K562 (cell line): ENCODE results near the gene STRIP1.

Experiments used
- ADNP ChIP-seq: fragments of 200-800 bp; sonication (Bioruptor generic); IDR thresholded peaks from 2 replicates; pipeline ENCODE4 v1.6.1; 2016; ENCODE audit warnings: missing genetic modification characterization, missing compliant biosample characterization
- BDP1 ChIP-seq: IDR thresholded peaks from 3 replicates; pipeline ENCODE4 v1.6.1; 2011; ENCODE audit not compliant: insufficient read length, insufficient read depth
- CEBPB ChIP-seq: fragments of 450-650 bp; IDR thresholded peaks from 2 replicates; pipeline ENCODE4 v1.6.1; 2016; ENCODE audit warnings: missing genetic modification characterization, missing compliant biosample characterization
- CTCF ChIP-seq, 3 experiments: IDR thresholded peaks in 2 of 3; conservative IDR thresholded peaks in 1 of 3; 2 replicates each; pipeline ENCODE4 v1.5.1; 2011 to 2012; ENCODE audit warnings: low read length in 3 of 3, mild to moderate bottlenecking in 3 of 3, control low read depth in 2 of 3, improper control_type of control experiment in 1 of 3, inconsistent platforms in 1 of 3, low read depth in 1 of 3, mixed read lengths in 1 of 3, moderate library complexity in 1 of 3; ENCODE audit not compliant: insufficient read depth in 2 of 3
- FOXJ3 ChIP-seq: sonication (generic); formaldehyde crosslinking; IDR thresholded peaks from 2 replicates; pipeline ENCODE4 v1.4.0; 2020; ENCODE audit warnings: mild to moderate bottlenecking, missing genetic modification reagents
- HNRNPLL ChIP-seq: fragments of 200-400 bp; formaldehyde crosslinking; IDR thresholded peaks from 2 replicates; pipeline ENCODE4 v1.6.1; 2017; ENCODE audit warnings: low read length, low read depth, mild to moderate bottlenecking; ENCODE audit not compliant: poor library complexity, severe bottlenecking
- LCOR ChIP-seq: sonication (generic); formaldehyde crosslinking; IDR thresholded peaks from 2 replicates; pipeline ENCODE4 v1.8.0; 2022; ENCODE audit warnings: mild to moderate bottlenecking, missing genetic modification reagents
- MAZ ChIP-seq, 2 experiments: fragments of 450-650 bp in 1 of 2; sonication (generic) in 1 of 2; formaldehyde crosslinking; IDR thresholded peaks in 1 of 2; conservative IDR thresholded peaks in 1 of 2; 2 replicates each; pipeline versions ENCODE4 v1.4.0 to v1.5.0; 2020; ENCODE audit warnings: mild to moderate bottlenecking in 1 of 2, missing genetic modification reagents in 1 of 2
- MBD2 ChIP-seq: sonication (generic); IDR thresholded peaks from 2 replicates; pipeline ENCODE4 v1.6.1; 2016; ENCODE audit warnings: low read depth, borderline replicate concordance
- POLR2A ChIP-seq: fragments of 450-650 bp; conservative IDR thresholded peaks from 2 replicates; pipeline ENCODE4 v1.6.1; 2016
- SMAD1 ChIP-seq: fragments of 150-350 bp; IDR thresholded peaks from 2 replicates; pipeline ENCODE4 v1.6.1; 2014; ENCODE audit warnings: low read length, low read depth; ENCODE audit not compliant: partially characterized antibody
- U2AF1 ChIP-seq: fragments of 200-400 bp; formaldehyde crosslinking; optimal IDR thresholded peaks from 2 replicates; pipeline ENCODE3; 2017; ENCODE audit warnings: mild to moderate bottlenecking, low read depth, low read length, moderate library complexity
- ZNF668 ChIP-seq: fragments of 250-450 bp; sonication (Bioruptor Pico); IDR thresholded peaks from 2 replicates; pipeline ENCODE4 v1.8.0; 2022; ENCODE audit warnings: mild to moderate bottlenecking, inconsistent platforms
- ZSCAN29 ChIP-seq: fragments of 450-650 bp; IDR thresholded peaks from 2 replicates; pipeline ENCODE4 v1.6.1; 2017

GRCh38 chr1:110059133-110059863 is 24.9 kb downstream of the STRIP1 start:
- TF ChIP-seq U2AF1, result no peak
- TF ChIP-seq MBD2, result no peak
- TF ChIP-seq ZSCAN29, result no peak
- TF ChIP-seq ZNF668 (CRISPR knock-in tag), result no peak
- TF ChIP-seq POLR2A, result no peak
- no peak for TF ChIP-seq CEBPB
- TF ChIP-seq MAZ (CRISPR knock-in tag; conservative IDR thresholded peaks at IDR 0.05 in 1 of 2, IDR thresholded peaks at IDR 0.05 in 1 of 2), result no peak
- no peak for TF ChIP-seq LCOR (CRISPR knock-in tag)
- no peak for TF ChIP-seq BDP1
- no peak for TF ChIP-seq FOXJ3
- TF ChIP-seq CTCF (IDR thresholded peaks at IDR 0.05 in 2 of 3, conservative IDR thresholded peaks at IDR 0.05 in 1 of 3; ENCODE audit: insufficient read depth in 2 of 3, low read depth in 1 of 3, low read length in 3 of 3), result no peak
- TF ChIP-seq ADNP (tag), result no peak
- TF ChIP-seq SMAD1, result no peak
- TF ChIP-seq HNRNPLL, result no peak
